ENCODE data around the gene NAGA.
"Not testable (repeated sequence)": the region's sequence is repeated elsewhere in the genome, so short reads cannot be mapped to it uniquely, and the experiment has no call there.

NAGA gene

GRCh38 chr22:42074846-42075676 lies 4.4 kb upstream of the NAGA start:
- no peak for DNase-seq (ENCODE audit: low read depth)

GRCh38 chr22:42074132-42074811 lies 3.7 kb upstream of the NAGA start, which contains the start of gene PHETA2:
TSS of gene PHETA2 (plus strand) at chr22:42074248. CDS start at chr22:42077294, 3,046 bp downstream.
- no peak for DNase-seq (ENCODE audit: low read depth)

GRCh38 chr22:42073621-42074041 lies 3.0 kb upstream of the NAGA start:
- DNase-seq (ENCODE audit: low read depth), result no peak

- no peak for DNase-seq (ENCODE audit: low read depth)
These were observed 2.2 kb upstream of the NAGA start for GRCh38 chr22:42072606-42073330.

- DNase-seq (ENCODE audit: low read depth), result not testable (repeated sequence)
These were observed 896 bp upstream of the NAGA start for GRCh38 chr22:42071508-42071907.

GRCh38 chr22:42069801-42070516 lies 653 bp downstream of the NAGA start:
- peak; percentile 66 for DNase-seq (ENCODE audit: low read depth)

GRCh38 chr22:42068291-42068690 lies 2.3 kb downstream of the NAGA start:
- no peak for DNase-seq (ENCODE audit: low read depth)

- DNase-seq (ENCODE audit: low read depth), result no peak
These were observed 2.9 kb downstream of the NAGA start for GRCh38 chr22:42067671-42068251.

- no peak for DNase-seq (ENCODE audit: low read depth)
These were observed 3.7 kb downstream of the NAGA start for GRCh38 chr22:42066937-42067336.

GRCh38 chr22:42066126-42066761 lies 4.4 kb downstream of the NAGA start:
- DNase-seq (ENCODE audit: low read depth), result no peak

GRCh38 chr22:42065438-42066125 lies 5.0 kb downstream of the NAGA start:
- no peak for DNase-seq (ENCODE audit: low read depth)

GRCh38 chr22:42064629-42065028 lies 6.0 kb downstream of the NAGA start:
- DNase-seq (ENCODE audit: low read depth), result no peak

- no peak for DNase-seq (ENCODE audit: low read depth)
These were observed 8.0 kb downstream of the NAGA start for GRCh38 chr22:42062506-42063170.

- no peak for DNase-seq (ENCODE audit: low read depth)
These were observed 9.6 kb downstream of the NAGA start for GRCh38 chr22:42061041-42061440.

- no peak for DNase-seq (ENCODE audit: low read depth)
These were observed 10.1 kb downstream of the NAGA start for GRCh38 chr22:42060489-42060888.

GRCh38 chr22:42056757-42057511 lies 13.7 kb downstream of the NAGA start:
- DNase-seq (ENCODE audit: low read depth), result no peak

GRCh38 chr22:42052765-42053164 lies 17.8 kb downstream of the NAGA start:
- DNase-seq (ENCODE audit: low read depth), result no peak

GRCh38 chr22:42050641-42051180 lies 19.9 kb downstream of the NAGA start:
- DNase-seq (ENCODE audit: low read depth), result no peak

- DNase-seq (ENCODE audit: low read depth), result no peak
These were observed 28.8 kb downstream of the NAGA start for GRCh38 chr22:42041784-42042183.

Measured in CMK (cell line).